Measurements from ENCODE around the gene PRL. TPM values are rescaled to one million over a fixed set of nuclear protein-coding genes. Genes with fewer than 3 reads are reported as not detected.

PRL gene
- total RNA-seq (1 to 10 TPM in 1 of 7 donors, under 1 TPM in 1, not detected in 5; 0.26 to 1.6 TPM), polyA plus RNA-seq (under 1 TPM in 1 of 3 donors, not detected in 2; 0.09 TPM)
- long read RNA-seq, donor 1, result 0 reads
- long read RNA-seq, donor 2, result 0 reads

GRCh38 chr6:22296936-22297335, at the start of gene PRL:
PRL (minus strand) TSS chr6:22297036; CDS start chr6:22296982, 54 bp downstream.
- Histone ChIP-seq H3K4me1 (no peaks in the 10 kb centered on the region), H3K27me3 (replicated peaks in 1 of 7) (no peaks in the 10 kb centered on the region), H3K4me3 (no peak within 1 kb of the TSS), H3K27ac (no peak within 1 kb of the TSS), H3K9me3 (no peaks in the 10 kb centered on the region), H3K36me3 (no peaks in the 10 kb centered on the region)
- 90 to 95% (median 93%) methylated on average over 6 of the region's 6 CpGs for WGBS, 5 donors
- intact Hi-C loops (cut with DNase I; ENCODE audit: low total_unique reads), result no loop called here
- DNase-seq, result no peak
- TF ChIP-seq POLR2AphosphoS5 (IDR thresholded peaks at IDR 0.05), result no peak
- no peak for TF ChIP-seq CTCF (IDR thresholded peaks at IDR 0.05 in 8 of 11, conservative IDR thresholded peaks at IDR 0.05 in 3 of 11)
- no peak for TF ChIP-seq POLR2A (IDR thresholded peaks at IDR 0.05)

DNA sequence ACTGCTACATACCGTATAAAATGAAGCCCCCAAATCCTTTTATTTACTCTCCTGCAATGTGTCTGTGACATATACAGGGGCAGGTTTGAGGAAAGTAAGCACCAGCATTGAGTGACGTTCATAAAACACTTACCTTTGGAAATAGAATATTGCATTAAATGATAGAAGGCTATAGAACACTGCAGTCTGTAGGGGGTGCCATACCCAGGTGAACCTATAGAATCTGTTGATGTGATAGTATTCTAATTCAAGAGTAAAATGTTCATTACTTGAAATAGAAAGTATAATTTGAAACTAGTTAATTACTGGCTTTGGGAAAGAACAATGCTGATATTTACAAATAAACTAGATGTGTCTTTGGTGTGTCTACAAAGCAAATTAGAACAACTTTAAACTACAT, 47.0 kb upstream of the PRL start:
- no peak for DNase-seq
- H3K27me3 ChIP-seq (replicated peaks in 1 of 7), result no peaks in the 10 kb centered on the region
- peaks cover 0 to 4% (median 0%) of the 10 kb centered on the region in 8 donors for H3K9me3 ChIP-seq
- no peak overlapping the region for H3K27ac ChIP-seq
- H3K4me1 ChIP-seq, result no peaks in the 10 kb centered on the region
- 87 to 97% (median 93%) methylated on average over 2 of the region's 2 CpGs for WGBS, 5 donors
- intact Hi-C loops (cut with DNase I; ENCODE audit: low total_unique reads), result no loop called here
- H3K4me3 ChIP-seq, result no peak overlapping the region
- H3K36me3 ChIP-seq, result no peaks in the 10 kb centered on the region
- TF ChIP-seq POLR2A (IDR thresholded peaks at IDR 0.05) (no peak), CTCF (IDR thresholded peaks at IDR 0.05 in 8 of 11, conservative IDR thresholded peaks at IDR 0.05 in 3 of 11) (no peak), POLR2AphosphoS5 (IDR thresholded peaks at IDR 0.05) (no peak)

DNA sequence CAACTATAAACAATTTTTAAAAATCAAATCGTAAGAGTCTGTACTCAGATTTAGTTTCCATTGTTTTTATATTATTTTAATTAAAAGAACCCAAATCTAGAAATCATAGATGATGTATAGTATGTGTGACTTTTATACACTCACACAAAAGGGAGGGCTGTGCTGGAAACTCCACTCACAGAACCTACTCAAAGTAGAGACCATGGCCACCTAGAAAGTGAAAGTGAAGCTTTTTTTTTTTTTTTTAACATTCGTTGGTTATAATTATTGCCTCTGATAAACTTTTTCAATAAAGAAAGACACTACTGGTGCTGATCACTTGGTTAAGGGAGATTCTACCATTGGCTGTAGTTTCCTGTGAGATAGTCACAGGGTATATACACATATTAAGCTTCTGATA, 37.9 kb upstream of the PRL start:
- Histone ChIP-seq H3K27ac (no peak overlapping the region), H3K27me3 (replicated peaks in 1 of 7) (no peaks in the 10 kb centered on the region), H3K9me3 (no peaks in the 10 kb centered on the region), H3K36me3 (no peaks in the 10 kb centered on the region), H3K4me3 (no peak overlapping the region), H3K4me1 (no peaks in the 10 kb centered on the region)
- DNase-seq, result no peak
- no peak for TF ChIP-seq POLR2AphosphoS5 (IDR thresholded peaks at IDR 0.05)
- intact Hi-C loops (cut with DNase I; ENCODE audit: low total_unique reads), result no loop called here
- WGBS, 5 donors, result 45 to 57% (median 53%) methylated on average over 2 of the region's 2 CpGs

- Histone ChIP-seq H3K27me3 (replicated peaks in 1 of 7) (no peaks in the 10 kb centered on the region), H3K27ac (no peak overlapping the region), H3K9me3 (no peaks in the 10 kb centered on the region), H3K4me3 (no peak overlapping the region), H3K36me3 (no peaks in the 10 kb centered on the region), H3K4me1 (no peaks in the 10 kb centered on the region)
- no peak for TF ChIP-seq CTCF (IDR thresholded peaks at IDR 0.05 in 8 of 11, conservative IDR thresholded peaks at IDR 0.05 in 3 of 11)
- no peak for TF ChIP-seq POLR2AphosphoS5 (IDR thresholded peaks at IDR 0.05)
- no peak for TF ChIP-seq POLR2A (IDR thresholded peaks at IDR 0.05)
- DNase-seq, result no peak
- intact Hi-C loops (cut with DNase I; ENCODE audit: low total_unique reads), result no loop called here
Observed at GRCh38 chr6:22333802-22334201, 37.0 kb upstream of the PRL start.

DNA sequence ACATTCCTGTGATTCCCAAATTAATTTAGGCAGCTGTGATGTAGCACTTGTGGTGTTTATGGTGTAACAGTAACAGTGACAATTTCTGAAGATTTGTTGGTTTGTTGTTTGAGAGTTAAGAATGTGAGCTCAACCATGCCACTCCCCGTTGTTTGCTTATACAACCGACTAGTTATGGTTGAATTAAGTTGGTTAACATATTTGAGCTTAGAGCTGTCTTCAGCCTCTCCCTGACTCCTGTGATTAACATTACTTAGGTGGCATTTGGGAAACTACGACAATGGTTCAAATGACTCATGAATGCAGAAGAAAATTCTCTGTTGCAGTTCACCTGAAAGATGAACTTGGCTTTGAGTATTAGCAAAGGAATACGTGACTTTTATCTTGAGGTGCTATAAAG, 35.9 kb upstream of the PRL start:
- no peak for DNase-seq
- TF ChIP-seq CTCF (IDR thresholded peaks at IDR 0.05 in 8 of 11, conservative IDR thresholded peaks at IDR 0.05 in 3 of 11) (no peak), POLR2A (IDR thresholded peaks at IDR 0.05) (no peak), POLR2AphosphoS5 (IDR thresholded peaks at IDR 0.05) (no peak)
- H3K36me3 ChIP-seq, result no peaks in the 10 kb centered on the region
- no peaks in the 10 kb centered on the region for H3K9me3 ChIP-seq
- no peak overlapping the region for H3K27ac ChIP-seq
- H3K4me3 ChIP-seq, result no peak overlapping the region
- no peaks in the 10 kb centered on the region for H3K27me3 ChIP-seq (replicated peaks in 1 of 7)
- H3K4me1 ChIP-seq, result no peaks in the 10 kb centered on the region
- WGBS, 5 donors, result 73 to 89% (median 84%) methylated on average over 4 of the region's 4 CpGs
- intact Hi-C loops (cut with DNase I; ENCODE audit: low total_unique reads), result no loop called here
